ENCODE data around the gene EDC3.

EDC3 gene

GRCh38 chr15:74669627-74670026 is 26.2 kb downstream of the EDC3 start:
- Histone ChIP-seq H3K4me1 (ENCODE audit: low read depth, poor library complexity, severe bottlenecking) (no peaks in the 10 kb centered on the region), H3K4me3 (IDR thresholded peaks at IDR 0.05; ENCODE audit: insufficient read depth, low read depth, low read length) (no peak overlapping the region), H3K27ac (no peak overlapping the region), H3K4me2 (no peak overlapping the region), H3K36me3 (ENCODE audit: insufficient read depth) (no peaks in the 10 kb centered on the region), H3K79me2 (ENCODE audit: insufficient read depth, low read depth) (no peaks in the 10 kb centered on the region), H4K20me1 (ENCODE audit: insufficient read depth) (no peaks in the 10 kb centered on the region), H3K9ac (no peak overlapping the region), H3K27me3 (ENCODE audit: insufficient read depth, low read depth) (no peaks in the 10 kb centered on the region), H2AFZ (ENCODE audit: low read depth) (no peak overlapping the region)
- TF ChIP-seq, protein P1, sequence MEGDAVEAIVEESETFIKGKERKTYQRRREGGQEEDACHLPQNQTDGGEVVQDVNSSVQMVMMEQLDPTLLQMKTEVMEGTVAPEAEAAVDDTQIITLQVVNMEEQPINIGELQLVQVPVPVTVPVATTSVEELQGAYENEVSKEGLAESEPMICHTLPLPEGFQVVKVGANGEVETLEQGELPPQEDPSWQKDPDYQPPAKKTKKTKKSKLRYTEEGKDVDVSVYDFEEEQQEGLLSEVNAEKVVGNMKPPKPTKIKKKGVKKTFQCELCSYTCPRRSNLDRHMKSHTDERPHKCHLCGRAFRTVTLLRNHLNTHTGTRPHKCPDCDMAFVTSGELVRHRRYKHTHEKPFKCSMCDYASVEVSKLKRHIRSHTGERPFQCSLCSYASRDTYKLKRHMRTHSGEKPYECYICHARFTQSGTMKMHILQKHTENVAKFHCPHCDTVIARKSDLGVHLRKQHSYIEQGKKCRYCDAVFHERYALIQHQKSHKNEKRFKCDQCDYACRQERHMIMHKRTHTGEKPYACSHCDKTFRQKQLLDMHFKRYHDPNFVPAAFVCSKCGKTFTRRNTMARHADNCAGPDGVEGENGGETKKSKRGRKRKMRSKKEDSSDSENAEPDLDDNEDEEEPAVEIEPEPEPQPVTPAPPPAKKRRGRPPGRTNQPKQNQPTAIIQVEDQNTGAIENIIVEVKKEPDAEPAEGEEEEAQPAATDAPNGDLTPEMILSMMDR (conservative IDR thresholded peaks at IDR 0.05; ENCODE audit: low read depth, low read length) = no peak

DNA sequence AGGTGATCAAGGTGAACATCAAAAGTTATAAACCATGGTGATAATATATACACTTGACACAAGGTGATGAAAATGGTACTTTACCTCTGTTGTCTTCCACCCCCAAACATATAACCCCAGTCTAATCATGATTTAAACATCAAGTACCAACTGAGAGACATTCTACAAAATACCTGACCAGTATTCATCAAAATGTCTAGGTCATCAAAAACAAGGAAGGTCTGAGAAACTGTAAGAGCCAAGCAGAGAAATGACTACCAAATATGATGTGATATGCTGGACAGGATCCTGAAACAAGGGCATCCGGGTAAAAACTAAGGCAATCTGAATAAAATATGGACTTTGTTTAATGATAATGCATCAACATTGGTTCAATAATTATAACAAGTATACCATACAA is 27.8 kb downstream of the EDC3 start:
- no peaks in the 10 kb centered on the region for H3K27me3 ChIP-seq (ENCODE audit: insufficient read depth, low read depth)
- no peak overlapping the region for H3K4me2 ChIP-seq
- TF ChIP-seq, protein P1 (conservative IDR thresholded peaks at IDR 0.05; ENCODE audit: low read depth, low read length) = no peak
- no peak overlapping the region for H3K9ac ChIP-seq
- H2AFZ ChIP-seq (ENCODE audit: low read depth) = no peak overlapping the region
- H3K4me1 ChIP-seq (ENCODE audit: low read depth, poor library complexity, severe bottlenecking) = no peaks in the 10 kb centered on the region
- no peak overlapping the region for H3K4me3 ChIP-seq (IDR thresholded peaks at IDR 0.05; ENCODE audit: insufficient read depth, low read depth, low read length)
- H3K79me2 ChIP-seq (ENCODE audit: insufficient read depth, low read depth) = no peaks in the 10 kb centered on the region
- H3K36me3 ChIP-seq (ENCODE audit: insufficient read depth) = no peaks in the 10 kb centered on the region
- H3K27ac ChIP-seq = no peak overlapping the region
- no peaks in the 10 kb centered on the region for H4K20me1 ChIP-seq (ENCODE audit: insufficient read depth)

GRCh38 chr15:74664670-74665069 is 31.2 kb downstream of the EDC3 start:
- TF ChIP-seq, protein P1 (conservative IDR thresholded peaks at IDR 0.05; ENCODE audit: low read depth, low read length) = no peak
- no peaks in the 10 kb centered on the region for H3K4me1 ChIP-seq (ENCODE audit: low read depth, poor library complexity, severe bottlenecking)

DNA sequence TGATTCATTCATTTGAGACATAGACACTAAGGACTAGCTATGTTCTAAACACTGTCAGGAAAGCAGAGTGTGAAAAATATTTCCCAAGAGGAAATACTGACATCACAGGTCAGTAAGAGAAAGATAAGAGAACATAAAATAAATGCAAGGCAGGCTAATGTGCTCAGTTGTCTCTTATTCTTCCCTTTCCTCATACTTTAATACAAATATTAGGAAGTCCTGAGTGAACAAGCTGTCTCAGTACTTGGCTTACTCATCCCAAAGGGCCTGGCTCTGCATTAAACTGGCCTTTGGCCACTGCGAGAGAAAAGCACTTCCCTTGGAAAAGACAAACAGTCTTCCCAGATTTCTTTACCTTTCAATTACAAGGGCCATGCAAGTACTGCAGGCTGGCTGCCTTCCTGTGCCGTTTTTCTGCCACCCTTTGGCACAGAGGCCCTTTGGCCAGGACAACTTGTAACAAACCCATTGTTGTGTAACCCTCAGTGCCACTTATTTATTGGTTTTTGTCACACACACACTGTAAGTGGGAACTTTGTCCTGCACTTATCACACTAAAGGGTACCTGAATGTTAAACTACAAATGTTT is 31.7 kb downstream of the EDC3 start:
- H3K4me1 ChIP-seq (ENCODE audit: low read depth, poor library complexity, severe bottlenecking) = no peaks in the 10 kb centered on the region
- H3K27ac ChIP-seq = no peak overlapping the region
- no peaks in the 10 kb centered on the region for H3K27me3 ChIP-seq (ENCODE audit: insufficient read depth, low read depth)
- H3K9ac ChIP-seq = no peak overlapping the region
- H4K20me1 ChIP-seq (ENCODE audit: insufficient read depth) = no peaks in the 10 kb centered on the region
- H3K79me2 ChIP-seq (ENCODE audit: insufficient read depth, low read depth) = no peaks in the 10 kb centered on the region
- TF ChIP-seq, protein P1 (conservative IDR thresholded peaks at IDR 0.05; ENCODE audit: low read depth, low read length) = no peak
- H3K4me2 ChIP-seq = no peak overlapping the region
- H3K4me3 ChIP-seq (IDR thresholded peaks at IDR 0.05; ENCODE audit: insufficient read depth, low read depth, low read length) = no peak overlapping the region
- H3K36me3 ChIP-seq (ENCODE audit: insufficient read depth) = no peaks in the 10 kb centered on the region
- H2AFZ ChIP-seq (ENCODE audit: low read depth) = no peak overlapping the region

More at GRCh38 chr15:74664670-74665069, 31.2 kb downstream of the EDC3 start:
- Histone ChIP-seq H3K27me3 (ENCODE audit: insufficient read depth, low read depth) (no peaks in the 10 kb centered on the region), H4K20me1 (ENCODE audit: insufficient read depth) (no peaks in the 10 kb centered on the region), H3K4me3 (IDR thresholded peaks at IDR 0.05; ENCODE audit: insufficient read depth, low read depth, low read length) (no peak overlapping the region), H3K4me2 (no peak overlapping the region), H2AFZ (ENCODE audit: low read depth) (no peak overlapping the region), H3K27ac (no peak overlapping the region), H3K36me3 (ENCODE audit: insufficient read depth) (no peaks in the 10 kb centered on the region), H3K9ac (no peak overlapping the region), H3K79me2 (ENCODE audit: insufficient read depth, low read depth) (no peaks in the 10 kb centered on the region)

All from KMS-11 (cell line).